Activated B cell treated with CpG ODN at 0.5 μM for 24 hours (primary cell): Measurements from ENCODE around the gene KRT72. TPM values are rescaled to one million over a fixed set of nuclear protein-coding genes. Genes with fewer than 3 reads are reported as not detected.
"Not testable (repeated sequence)": the region's sequence is repeated elsewhere in the genome, so short reads cannot be mapped to it uniquely, and the experiment has no call there.

Experiments
- ATAC-seq: fragments of 200-7000 bp; cut with Tn5 transposase; one replicate; pipeline ENCODE4 v1.10.0; 2021; ENCODE audit warnings: low read depth, mild to moderate bottlenecking, moderate library complexity
- CTCF ChIA-PET: fragments of 350-600 bp; sonication (Branson Sonifier 250); formaldehyde crosslinking; loops from one replicate; lab custom pipeline; 2021; ENCODE audit warnings: antibody characterized with exemption; lab: Charles Lee
- POLR2A ChIA-PET: fragments of 350-600 bp; sonication (Branson Sonifier 250); formaldehyde crosslinking; loops from one replicate; lab custom pipeline; 2021; ENCODE audit warnings: antibody characterized with exemption; lab: Charles Lee
- DNase-seq: peaks from one replicate; pipeline ENCODE4 v3.0.0; 2022
- H3K27ac Mint-ChIP-seq: one replicate; pipeline ENCODE4 v1.8.0; 2020; ENCODE audit warnings: mixed read lengths
- H3K27me3 Mint-ChIP-seq: one replicate; pipeline ENCODE4 v1.8.0; 2021; ENCODE audit warnings: mixed read lengths
- H3K36me3 Mint-ChIP-seq: one replicate; pipeline ENCODE4 v1.8.0; 2021; ENCODE audit warnings: low read depth, mixed read lengths
- H3K4me1 Mint-ChIP-seq: one replicate; pipeline ENCODE4 v1.8.0; 2021; ENCODE audit warnings: mixed read lengths
- H3K4me3 Mint-ChIP-seq: one replicate; pipeline ENCODE4 v1.8.0; 2020; ENCODE audit warnings: mild to moderate bottlenecking, mixed read lengths
- H3K9me3 Mint-ChIP-seq: one replicate; pipeline ENCODE4 v1.8.0; 2020; ENCODE audit warnings: mixed read lengths
- intact Hi-C: fragments of 100-400 bp; cut with micrococcal nuclease; formaldehyde crosslinking; loops from one replicate; pipeline ENCODE4 v1.15.1; 2024
- total RNA-seq: library from RNA; stranded (reverse); gene quantifications from 2 replicates; pipeline ENCODE4 v1.2.3, GENCODE V29; 2022
- TF ChIP-seq, protein P1 (sequence below): fragments of 200-600 bp; IDR thresholded peaks from one replicate; pipeline ENCODE4 v1.8.0; 2022; ENCODE audit warnings: antibody characterized with exemption, mild to moderate bottlenecking

KRT72 gene
- total RNA-seq, 1 donor from 2014 or later: not detected

DNA sequence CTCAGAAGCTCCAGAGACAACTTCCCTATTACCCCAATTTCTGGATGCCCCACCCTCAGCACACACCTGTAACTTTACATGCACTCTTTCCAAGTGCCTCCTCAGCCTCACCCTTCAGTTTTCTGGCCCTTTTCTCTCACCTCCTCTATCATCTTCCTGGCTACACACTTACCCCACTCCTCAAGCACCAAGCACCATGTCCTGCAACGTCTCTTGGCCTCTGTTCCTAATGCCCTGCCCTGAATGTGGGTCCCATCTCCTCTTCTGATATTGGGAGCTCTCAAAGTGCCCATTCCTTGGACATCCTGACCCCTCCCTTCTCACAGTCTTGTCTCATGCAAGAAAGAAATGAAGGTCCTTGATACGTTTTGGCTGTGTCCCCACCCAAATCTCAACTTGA lies 1.2 kb downstream of the KRT72 start:
- CTCF ChIA-PET: no interaction called here

GRCh38 chr12:52598966-52599365 lies 2.3 kb downstream of the KRT72 start:
- TF ChIP-seq, protein P1, sequence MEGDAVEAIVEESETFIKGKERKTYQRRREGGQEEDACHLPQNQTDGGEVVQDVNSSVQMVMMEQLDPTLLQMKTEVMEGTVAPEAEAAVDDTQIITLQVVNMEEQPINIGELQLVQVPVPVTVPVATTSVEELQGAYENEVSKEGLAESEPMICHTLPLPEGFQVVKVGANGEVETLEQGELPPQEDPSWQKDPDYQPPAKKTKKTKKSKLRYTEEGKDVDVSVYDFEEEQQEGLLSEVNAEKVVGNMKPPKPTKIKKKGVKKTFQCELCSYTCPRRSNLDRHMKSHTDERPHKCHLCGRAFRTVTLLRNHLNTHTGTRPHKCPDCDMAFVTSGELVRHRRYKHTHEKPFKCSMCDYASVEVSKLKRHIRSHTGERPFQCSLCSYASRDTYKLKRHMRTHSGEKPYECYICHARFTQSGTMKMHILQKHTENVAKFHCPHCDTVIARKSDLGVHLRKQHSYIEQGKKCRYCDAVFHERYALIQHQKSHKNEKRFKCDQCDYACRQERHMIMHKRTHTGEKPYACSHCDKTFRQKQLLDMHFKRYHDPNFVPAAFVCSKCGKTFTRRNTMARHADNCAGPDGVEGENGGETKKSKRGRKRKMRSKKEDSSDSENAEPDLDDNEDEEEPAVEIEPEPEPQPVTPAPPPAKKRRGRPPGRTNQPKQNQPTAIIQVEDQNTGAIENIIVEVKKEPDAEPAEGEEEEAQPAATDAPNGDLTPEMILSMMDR: no peak
- Mint-ChIP-seq H3K4me3 (no peak overlapping the region), H3K36me3 (no peaks in the 10 kb centered on the region), H3K27ac (no peak overlapping the region), H3K27me3 (peaks cover 20% of the 10 kb centered on the region), H3K9me3 (no peaks in the 10 kb centered on the region), H3K4me1 (no peaks in the 10 kb centered on the region)
- DNase-seq: no peak
- intact Hi-C loops: loop anchor here (5.0 kb wide), 1 partner anchor 273 kb away; no protein-coding TSS in a partner anchor
- ATAC-seq: no peak
- POLR2A ChIA-PET: no interaction called here
- CTCF ChIA-PET: interaction anchor here (0.6 kb wide), 1 partner anchor 1754 kb away, joined by 3 read pairs; no protein-coding TSS in a partner anchor

More for the DNA sequence above, 1.2 kb downstream of the KRT72 start:
- DNase-seq (no peak), ATAC-seq (no peak)
- POLR2A ChIA-PET: no interaction called here
- intact Hi-C loops: no loop called here
- H3K27me3 Mint-ChIP-seq: peaks cover 20% of the 10 kb centered on the region
- H3K4me3 Mint-ChIP-seq: no peak overlapping the region
- TF ChIP-seq, protein P1: no peak
- no peaks in the 10 kb centered on the region for H3K4me1 Mint-ChIP-seq
- no peaks in the 10 kb centered on the region for H3K9me3 Mint-ChIP-seq
- H3K27ac Mint-ChIP-seq: no peak overlapping the region
- no peaks in the 10 kb centered on the region for H3K36me3 Mint-ChIP-seq

DNA sequence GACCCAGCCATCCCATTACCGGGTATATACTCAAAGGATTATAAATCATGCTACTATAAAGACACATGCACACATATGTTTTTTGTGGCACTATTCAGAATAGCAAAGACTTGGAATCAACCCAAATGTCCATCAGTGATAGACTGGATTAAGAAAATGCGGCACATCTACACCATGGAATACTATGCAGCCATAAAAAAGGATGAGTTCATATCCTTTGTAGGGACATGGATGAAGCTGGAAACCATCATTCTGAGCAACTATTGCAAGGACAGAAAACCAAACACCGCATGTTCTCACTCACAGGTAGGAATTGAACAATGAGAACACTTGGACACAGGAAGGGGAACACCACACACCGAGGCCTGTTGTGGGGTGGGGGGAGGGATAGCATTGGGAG lies 7.0 kb downstream of the KRT72 start:
- intact Hi-C loops: not testable (repeated sequence)

DNA sequence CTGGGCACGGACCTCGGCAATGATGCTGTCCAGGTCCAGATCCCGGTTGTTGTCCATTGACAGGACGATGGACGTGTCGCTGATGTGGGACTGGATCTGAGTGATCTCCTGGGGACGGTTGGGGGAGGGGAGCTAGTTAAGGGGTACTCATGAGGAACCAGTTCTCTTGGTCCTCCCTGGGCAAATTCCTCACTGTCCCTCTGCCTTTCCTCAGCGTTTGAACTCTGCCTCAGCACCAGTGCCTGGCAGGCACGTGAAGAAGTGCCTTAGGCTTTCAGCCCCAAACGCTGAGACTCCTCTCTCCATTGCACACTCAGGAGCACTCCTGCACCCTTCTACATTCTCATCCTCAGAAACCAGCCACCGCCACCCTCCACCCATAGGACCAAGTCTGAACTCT lies 9.7 kb downstream of the KRT72 start:
- POLR2A ChIA-PET: no interaction called here
- Mint-ChIP-seq H3K9me3 (no peaks in the 10 kb centered on the region), H3K27ac (no peak overlapping the region), H3K27me3 (peaks cover 5% of the 10 kb centered on the region), H3K36me3 (no peaks in the 10 kb centered on the region), H3K4me1 (no peaks in the 10 kb centered on the region), H3K4me3 (no peak overlapping the region)
- DNase-seq (no peak), ATAC-seq (no peak)
- CTCF ChIA-PET: no interaction called here
- TF ChIP-seq, protein P1: no peak
- intact Hi-C loops: no loop called here

More for the DNA sequence above, 7.0 kb downstream of the KRT72 start:
- POLR2A ChIA-PET, H3K4me1 Mint-ChIP-seq, H3K9me3 Mint-ChIP-seq, H3K27ac Mint-ChIP-seq, DNase-seq, ATAC-seq, H3K36me3 Mint-ChIP-seq, CTCF ChIA-PET, H3K4me3 Mint-ChIP-seq, H3K27me3 Mint-ChIP-seq: not testable (repeated sequence)

GRCh38 chr12:52590021-52590420 lies 11.2 kb downstream of the KRT72 start:
- DNase-seq: no peak
- ChIA-PET CTCF (no interaction called here), POLR2A (no interaction called here)
- intact Hi-C loops: no loop called here
- Mint-ChIP-seq H3K4me1 (no peaks in the 10 kb centered on the region), H3K4me3 (no peak overlapping the region), H3K36me3 (no peaks in the 10 kb centered on the region), H3K9me3 (no peaks in the 10 kb centered on the region), H3K27me3 (peaks cover 5% of the 10 kb centered on the region), H3K27ac (no peak overlapping the region)
- TF ChIP-seq, protein P1: no peak
- no peak for ATAC-seq

DNA sequence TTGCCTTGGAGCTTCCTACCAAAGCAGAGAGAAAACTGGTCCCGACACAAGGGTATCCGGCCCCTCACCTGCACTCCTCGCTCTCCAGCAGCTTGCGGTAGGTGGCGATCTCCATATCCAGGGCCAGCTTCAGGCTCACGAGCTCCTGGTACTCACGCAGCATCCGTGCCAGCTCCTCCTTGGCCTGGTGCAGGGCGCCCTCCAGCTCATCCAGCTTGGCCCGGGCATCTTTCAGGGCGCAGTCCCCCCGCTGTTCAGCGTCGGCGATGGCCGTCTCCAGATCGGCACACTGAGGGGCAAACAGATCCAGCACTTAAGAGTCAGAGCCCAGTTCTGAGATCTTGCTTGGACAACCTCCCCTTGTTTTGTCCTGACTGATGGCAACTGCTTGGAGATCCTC lies 13.7 kb downstream of the KRT72 start:
- Mint-ChIP-seq H3K4me1 (no peaks in the 10 kb centered on the region), H3K27me3 (peaks cover 7% of the 10 kb centered on the region), H3K27ac (no peak overlapping the region), H3K9me3 (no peaks in the 10 kb centered on the region), H3K4me3 (no peak overlapping the region), H3K36me3 (no peaks in the 10 kb centered on the region)
- ATAC-seq (no peak), DNase-seq (no peak)
- intact Hi-C loops: no loop called here
- ChIA-PET CTCF (no interaction called here), POLR2A (no interaction called here)
- TF ChIP-seq, protein P1: no peak
